COLO829 (cell line): ENCODE data around the gene MED15.
"Not testable (repeated sequence)": the region's sequence is repeated elsewhere in the genome, so short reads cannot be mapped to it uniquely, and the experiment has no call there.

Experiments used
- DNase-seq: peaks from one replicate; pipeline ENCODE4 v3.0.0; 2012; ENCODE audit warnings: low spot score

The MED15 gene

DNA sequence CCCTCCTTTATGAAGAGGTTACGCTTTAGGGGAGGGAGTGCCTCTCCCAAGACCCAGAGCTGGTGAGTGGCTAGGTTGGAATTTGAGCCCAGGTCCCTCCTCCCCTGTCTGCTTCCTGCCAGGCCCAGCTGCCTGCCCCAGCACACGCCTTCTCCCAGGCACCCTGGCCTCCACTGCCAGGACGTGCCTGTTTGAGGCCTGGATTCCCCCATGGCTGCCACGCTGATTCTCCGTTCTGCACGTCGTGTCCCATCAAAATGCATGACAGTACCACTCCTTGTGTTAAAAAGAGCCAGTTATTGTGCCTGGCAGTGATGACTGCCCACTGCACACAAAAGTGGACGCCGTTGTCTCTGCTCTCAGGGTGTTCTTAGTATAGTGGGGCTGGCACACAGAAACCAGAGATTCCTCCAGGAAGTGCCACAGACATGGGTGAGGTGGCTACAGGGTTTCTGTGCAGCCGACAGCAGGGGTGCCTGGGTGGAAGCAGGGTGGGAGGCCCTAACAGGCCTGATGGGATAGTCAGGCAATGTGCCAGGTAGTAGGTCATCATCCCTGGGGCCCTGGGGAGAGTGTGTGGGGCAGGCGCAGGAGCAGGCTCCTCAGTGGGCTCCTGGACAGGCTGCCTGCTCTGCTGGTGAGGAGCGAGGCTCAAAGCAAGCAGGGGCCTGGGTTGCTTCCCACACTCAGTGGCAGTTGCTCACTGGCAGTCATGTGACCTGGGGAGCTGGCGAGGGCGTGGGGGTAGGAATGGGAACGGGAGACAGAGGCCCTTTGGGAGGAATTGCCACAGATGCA is 24.2 kb downstream of the MED15 start:
- peak; percentile 74 for DNase-seq

GRCh38 chr22:20532256-20532993 is 25.0 kb downstream of the MED15 start:
- no peak for DNase-seq

DNA sequence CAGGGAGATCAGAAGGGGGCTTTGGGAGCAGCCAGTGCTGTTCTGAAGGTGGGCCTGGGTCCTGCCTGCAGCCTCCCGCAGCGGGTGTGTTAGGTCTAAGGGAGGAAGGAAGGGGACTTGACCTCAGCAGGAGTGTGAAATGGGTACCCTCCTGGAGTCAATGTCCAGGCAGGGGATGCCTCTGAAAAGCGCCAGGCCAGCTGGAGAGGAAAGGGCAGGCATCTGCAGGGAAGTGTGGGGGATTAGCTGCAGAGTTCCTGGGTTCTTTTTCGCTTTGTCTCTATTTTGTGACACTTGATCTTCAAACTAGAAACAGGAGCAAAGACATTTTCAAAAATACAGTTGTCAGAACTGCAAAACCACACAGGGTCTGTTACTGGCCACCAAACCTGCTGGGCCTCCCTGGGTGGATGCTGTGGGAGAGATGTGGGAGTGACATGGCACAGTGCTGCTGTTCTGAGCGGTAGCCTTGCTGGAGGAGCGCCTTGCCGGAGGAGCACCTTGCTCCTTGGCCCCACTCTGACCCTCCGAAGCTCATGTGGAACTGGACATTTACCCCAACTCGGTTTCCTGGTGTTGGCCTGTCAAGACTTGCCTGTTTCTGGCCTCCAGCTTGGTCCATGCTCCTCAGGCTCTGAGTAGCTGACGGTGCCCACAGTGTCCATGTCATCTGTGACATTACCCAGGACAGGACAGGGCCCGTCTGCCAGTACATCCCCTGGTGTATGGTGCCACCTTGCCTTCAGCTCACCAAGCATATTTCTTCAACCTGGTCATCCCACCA is 25.9 kb downstream of the MED15 start:
- DNase-seq = no peak

- DNase-seq = no peak
Observed at GRCh38 chr22:20533879-20534265, 26.5 kb downstream of the MED15 start.

GRCh38 chr22:20536590-20537324 is 29.3 kb downstream of the MED15 start:
- no peak for DNase-seq

DNA sequence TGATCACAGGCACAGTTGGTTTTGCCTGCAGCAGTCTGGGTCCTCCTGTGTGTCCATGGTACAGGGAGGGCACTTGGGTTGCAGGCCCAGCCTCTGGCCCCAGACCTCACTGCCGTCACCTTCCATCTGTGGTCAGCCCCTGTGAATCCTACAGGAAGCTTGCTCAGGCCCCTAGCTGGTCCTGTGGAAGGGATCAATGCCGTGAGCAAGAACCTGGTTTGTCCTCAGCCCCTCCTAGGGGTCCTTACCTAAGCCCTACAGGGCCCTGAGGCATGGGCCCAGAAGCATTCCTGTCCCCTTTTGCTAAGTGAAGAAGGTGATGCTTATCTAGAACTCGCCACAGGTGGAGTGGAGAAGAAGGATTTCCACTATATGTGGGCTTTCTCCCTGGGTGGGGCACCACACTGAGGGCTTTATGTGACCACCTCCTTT is 29.9 kb downstream of the MED15 start:
- no peak for DNase-seq

- no peak for DNase-seq
Observed at GRCh38 chr22:20537983-20538382, 30.6 kb downstream of the MED15 start.

DNA sequence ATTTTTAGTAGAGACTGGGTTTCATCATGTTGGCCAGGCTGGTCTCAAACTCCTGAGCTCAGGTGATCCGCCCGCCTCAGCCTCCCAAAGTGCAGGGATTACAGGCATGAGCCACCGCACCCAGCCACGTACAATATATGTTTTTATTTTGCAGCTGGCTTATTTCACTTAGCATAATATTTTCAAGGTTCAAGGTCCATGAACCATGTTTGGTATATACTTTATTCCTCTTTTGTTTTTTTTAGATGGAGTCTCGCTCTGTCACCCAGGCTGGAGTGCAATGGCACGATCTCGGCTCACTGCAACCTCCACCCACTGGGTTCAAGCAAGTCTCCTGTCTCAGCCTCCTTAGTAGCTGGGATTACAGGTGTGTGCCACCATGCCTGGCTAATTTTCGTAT is 31.5 kb downstream of the MED15 start:
- DNase-seq = not testable (repeated sequence)

DNA sequence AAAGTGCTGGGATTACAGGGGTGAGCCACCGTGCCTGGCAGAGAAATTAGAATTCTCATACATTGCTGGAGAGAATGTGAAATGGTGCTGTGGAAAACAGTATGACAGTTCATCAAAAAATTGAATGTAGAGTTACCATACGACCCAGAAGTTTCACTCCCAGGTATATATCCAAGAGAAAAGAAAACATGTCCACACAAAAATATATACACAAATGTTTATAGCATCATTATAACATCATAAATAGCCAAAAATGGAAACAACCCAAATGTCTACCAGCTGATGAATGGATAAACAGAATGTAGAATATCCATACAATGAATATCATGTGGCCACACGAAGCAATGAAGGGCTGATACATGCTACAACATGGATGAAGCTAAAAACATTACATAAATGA is 34.6 kb downstream of the MED15 start:
- DNase-seq = no peak

GRCh38 chr22:20542736-20543135 is 35.3 kb downstream of the MED15 start:
- no peak for DNase-seq

- not testable (repeated sequence) for DNase-seq
Observed at GRCh38 chr22:20545318-20545634, 37.9 kb downstream of the MED15 start.

DNA sequence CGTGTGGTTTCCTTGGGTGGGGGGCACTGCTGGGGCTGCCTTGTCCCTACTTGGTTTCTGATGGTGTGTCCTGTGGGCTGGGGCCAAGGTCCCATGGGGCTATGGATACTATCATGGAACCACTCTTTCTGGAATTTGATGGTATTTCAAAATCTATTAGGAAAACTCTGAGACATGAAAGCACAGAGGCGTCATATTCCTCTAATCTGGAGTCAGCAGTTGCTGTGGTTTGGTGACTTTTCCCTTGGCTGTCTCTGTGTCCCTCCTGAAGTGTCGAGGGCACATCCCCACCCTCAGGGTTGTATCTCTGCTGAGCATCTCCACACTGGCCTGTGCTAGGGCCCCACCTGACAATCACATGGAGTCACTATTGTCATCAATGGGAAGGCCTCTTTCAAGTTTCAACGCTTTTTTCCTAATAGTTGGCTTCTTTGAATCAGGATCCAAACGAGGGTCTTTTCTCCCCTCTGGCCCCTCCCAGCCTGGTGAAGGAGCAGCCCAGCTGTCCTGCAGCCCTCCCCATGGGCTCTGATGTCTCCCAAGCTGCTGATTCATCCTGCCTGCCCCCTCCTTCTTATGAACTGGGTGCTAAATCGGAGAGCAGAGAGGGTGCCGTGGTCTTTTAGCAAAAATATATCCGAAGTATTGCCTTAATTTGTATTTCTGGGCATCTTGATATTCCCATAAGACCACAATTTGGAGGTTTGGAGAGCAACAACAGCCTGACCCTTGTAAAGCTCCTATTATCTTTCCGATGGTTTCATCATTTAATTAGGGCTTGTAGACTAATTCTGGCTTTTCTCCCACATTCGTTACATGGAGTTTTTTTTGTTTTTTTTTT is 38.5 kb downstream of the MED15 start:
- DNase-seq = no peak

DNA sequence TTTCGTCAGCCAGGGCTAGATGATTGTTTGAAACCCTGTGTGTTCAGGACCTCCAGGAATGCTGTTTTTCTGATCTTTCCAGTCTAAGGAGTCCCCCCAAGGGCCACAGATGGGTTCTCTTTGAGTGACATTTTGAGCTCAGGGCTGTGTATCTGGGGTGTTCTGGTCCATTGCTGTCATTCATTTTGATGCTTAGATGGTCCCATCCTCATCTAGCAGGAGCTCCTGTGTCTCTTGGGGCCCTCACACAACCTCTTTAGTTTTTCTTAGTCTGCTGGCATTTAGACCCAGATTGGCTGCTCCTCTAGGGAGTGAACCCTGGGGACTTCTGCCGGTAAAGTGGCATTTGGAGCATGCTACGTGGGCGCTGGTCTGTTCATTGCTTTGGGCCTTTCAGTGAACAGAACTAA is 39.1 kb downstream of the MED15 start:
- no peak for DNase-seq

DNA sequence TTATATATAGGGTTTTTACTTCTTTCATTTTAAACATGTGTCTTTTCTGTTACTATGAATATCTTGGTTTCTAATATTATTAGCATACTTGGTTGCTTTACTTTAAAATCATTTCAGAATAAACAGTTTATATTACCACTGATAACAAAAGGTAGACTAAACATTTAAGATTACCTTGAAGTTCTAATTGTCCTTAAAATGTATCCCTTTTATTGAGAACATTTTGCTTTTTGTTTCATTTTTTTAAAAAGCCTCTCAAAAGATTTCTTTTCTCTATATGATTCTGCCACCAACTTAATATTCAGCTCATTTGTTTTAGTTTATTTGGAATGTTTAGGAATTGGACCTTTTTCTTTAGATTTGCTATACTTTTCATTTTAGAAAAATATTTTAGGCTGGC is 39.6 kb downstream of the MED15 start:
- DNase-seq = no peak

DNA sequence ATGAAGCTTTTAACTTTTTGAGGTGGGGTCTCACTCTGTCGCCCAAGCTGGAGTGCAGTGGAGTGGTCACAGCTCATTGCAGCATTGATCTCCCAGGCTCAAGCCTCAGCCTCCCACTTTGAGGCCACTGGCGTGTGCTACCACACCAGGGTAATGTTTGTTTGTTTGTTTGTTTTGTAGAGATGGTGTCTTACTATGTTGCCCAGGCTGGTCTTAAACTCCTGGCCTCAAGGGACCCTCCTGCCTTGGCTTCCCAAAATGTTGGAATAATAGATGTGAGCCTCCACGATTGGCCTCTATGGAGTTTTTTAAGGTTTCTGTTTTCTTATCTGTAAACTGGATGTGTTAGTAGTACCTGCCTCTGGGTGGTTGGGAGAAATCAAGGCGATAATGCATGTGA is 41.4 kb downstream of the MED15 start:
- DNase-seq = no peak

DNA sequence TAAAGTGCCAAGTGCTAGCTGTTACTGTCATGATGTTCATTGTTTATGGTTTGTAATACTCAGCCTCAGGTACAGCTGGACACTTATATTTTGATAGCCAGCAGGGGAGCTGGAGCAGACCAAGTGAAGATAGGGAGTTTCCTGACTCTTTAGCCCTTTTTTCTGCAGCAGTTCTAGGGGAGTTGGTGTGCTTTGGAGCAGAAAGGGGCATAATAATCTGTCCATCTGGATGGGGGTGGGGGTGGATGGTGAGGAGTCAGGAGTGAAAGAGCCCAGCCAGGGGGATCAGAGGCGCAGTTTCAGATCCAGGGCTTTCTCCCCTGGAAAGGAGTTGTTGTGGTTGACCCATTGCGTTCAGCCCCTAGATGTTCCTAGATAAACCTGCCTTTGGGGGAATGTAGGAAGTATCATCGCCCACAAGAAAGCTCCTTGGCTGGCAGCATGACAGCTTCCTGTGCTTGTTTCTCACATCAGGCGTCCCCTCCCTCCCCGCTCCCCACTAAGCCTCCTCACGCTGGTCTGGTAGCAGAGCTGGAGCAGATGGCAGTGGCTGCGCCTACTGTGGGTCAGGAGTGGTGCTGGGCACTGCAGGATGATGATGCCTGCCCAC is 41.9 kb downstream of the MED15 start:
- DNase-seq = no peak

DNA sequence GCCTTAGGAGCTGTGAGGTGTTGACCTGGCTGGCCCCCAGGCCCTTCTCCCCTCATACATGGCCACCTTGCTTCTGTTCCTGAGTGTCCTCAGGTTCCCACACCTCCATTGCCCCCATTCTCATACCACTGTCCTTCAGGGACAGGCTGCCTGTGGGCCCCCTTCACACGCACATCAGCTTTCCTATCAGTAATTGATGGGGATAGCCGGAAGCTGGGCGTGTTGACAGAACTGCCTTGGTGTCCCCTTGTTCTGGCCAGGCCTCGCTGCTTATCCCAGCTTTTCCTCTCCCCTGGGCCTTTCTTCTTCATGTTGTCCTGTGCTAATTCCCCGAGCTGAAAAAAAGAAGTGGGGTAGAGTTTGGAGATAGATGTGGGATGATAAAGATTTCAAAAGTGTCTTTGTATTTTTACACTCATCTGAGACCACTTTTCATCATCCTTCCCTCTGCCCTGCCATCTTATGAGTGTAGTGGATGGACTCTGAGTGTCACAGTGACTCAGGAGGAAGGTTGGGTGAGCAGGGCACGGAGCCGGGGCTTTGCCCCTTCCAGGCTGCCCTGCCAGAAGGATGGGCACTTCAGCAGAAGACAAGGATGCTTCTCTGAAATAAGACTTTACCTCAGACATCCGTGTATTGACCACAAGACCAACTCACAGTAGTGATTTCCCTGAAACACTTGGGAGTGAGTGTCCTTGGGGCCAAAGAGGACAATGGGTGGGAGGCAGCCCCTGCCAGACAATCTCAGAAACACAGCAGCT is 42.8 kb downstream of the MED15 start:
- no peak for DNase-seq

DNA sequence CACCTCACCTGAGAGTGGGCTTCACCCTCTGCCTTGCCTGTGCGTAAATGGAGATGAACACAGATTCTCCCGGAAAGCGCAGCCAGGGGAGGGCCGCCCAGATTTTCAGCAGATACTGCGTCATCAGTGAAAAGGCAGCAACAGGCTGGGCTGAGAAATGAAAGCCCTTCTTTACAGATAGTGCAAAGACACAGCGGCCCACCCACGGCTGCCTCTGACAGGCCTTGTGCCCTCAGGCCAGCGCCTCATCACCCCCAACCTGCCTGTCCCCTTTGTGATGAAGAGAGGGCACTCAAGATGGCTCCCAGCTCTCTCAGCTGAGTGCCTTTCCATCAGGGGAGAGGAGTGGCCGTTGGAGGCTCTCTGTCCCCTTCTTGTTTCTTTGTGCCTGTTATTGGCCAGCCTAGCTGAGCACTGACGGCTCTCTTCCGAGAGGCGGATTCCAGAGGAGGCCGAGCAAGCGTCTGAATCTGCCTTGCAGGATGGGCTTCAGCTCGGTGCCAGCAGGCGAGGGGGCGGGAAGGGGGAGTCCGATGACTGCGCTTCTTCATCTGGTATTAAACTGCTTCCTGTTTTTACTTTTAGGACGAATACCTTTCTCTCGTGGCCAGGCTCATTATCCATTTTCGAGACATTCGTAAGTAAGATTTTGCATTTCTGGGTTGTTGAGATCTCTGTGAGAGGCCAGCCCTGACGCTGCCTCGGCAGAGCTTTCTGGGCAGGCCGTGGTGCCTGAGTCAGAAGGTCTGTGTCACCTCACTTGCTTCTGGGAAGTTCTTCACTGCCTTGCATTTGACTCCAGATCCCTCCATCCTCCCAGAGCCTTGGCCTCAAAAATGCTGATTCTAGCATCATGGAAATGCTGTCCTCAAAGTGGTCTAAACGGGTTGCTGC is 43.7 kb downstream of the MED15 start:
- DNase-seq = peak; percentile 76
